HT1080 (cell line): ENCODE results near the gene SREBF2. TPM values are rescaled to one million over a fixed set of nuclear protein-coding genes. Genes with fewer than 3 reads are reported as not detected.

ENCODE experiments used
- DNase-seq: peaks from one replicate; pipeline ENCODE4 v3.0.0-alpha.2; 2015; ENCODE audit warnings: low read depth
- total RNA-seq: library from RNA; depleted of rRNA; stranded (reverse); fragments of >200 nt; shearing (Covaris generic); gene quantifications from 2 replicates; pipeline ENCODE4 v1.2.3, GENCODE V29; 2014

The SREBF2 gene
- total RNA-seq, 1 experiment from 2014 or later: 75.9 TPM

GRCh38 chr22:41906822-41907221 is 73.9 kb downstream of the SREBF2 start:
- DNase-seq: no peak

DNA sequence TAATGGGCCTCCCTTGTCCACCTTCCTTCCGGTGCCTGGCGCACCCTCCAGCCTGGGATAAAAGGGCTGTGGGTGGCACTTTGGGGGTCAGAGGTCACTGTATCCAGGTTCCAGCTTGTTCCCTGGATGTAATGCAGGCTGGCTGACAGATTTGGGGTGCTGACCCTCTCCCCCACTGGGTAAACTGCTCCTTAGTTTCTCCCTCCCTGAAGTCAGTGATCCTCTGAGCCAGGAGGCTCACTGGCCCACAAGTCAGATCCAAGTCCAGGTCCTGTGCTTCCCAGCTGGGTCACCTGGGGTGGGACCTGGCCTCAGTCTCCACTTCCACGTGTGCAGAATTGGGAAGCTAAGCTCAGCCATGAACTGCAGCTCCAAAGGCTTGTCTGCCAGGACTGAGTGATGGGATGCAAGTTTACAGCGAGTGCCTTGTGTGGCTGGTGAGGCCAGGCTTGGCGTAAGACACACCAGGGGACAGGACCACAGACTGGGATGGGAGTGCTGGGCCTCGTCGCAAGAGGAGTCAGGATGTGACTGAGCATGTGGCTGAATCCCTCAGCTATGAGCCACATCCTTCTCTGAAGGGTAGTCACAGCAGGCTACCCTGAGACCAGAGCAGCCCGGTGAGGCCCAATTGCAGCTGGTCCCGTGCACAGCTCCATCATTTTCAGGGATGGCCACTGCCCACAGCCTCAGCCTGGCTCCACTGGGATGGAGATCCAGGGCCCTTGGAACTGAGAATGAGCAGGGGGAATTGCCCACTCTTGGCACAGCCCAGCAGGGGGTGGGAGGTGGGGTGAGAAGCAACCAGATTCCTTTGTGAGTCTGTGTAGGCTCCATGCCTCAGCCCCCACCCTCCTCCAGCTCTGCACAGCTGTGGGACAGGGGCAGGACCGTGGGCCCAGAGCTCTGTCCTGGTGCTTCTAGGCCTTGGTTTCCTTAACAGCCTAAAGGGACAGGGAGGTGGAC is 74.8 kb downstream of the SREBF2 start:
- DNase-seq: peak; percentile 75

DNA sequence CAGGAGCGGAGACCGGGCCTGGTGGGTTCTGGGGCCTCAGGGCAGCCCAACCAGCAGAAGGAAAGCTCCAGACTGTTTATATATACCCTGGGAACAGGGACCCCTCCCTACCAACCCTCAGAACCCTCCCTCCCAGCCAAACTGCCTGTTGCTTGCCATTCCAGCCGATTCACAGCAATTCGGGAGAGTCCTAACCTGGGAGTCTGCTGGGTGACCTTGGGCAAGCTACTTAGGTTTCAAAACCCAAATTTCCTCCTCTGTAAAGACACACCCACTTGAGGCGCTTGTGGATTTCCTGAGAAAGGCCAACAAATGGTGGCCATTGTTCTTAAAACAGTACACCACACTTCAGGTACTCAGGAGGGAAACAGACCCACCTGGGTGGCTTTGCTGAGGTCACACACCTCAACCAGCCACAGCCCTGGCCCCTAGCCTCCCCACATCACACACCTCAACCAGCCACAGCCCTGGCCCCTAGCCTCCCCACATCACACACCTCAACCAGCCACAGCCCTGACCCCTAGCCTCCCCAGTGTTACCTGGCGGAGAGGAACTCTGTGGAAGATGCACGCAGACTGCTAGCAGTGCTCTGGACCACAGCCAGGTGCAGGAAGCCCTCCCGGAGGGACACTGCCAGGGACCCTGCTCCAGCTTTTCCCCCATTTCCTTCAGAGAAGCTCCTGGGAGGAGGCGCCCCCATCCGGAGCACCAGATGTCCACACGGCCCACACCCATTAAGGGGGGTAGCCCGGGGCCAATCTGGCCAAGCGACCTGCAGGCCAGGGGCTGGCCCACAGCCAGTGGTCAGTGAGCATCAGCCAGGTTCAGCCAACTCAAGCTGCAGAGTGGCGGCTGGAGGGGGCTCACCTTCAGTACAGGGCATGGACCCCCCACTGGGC is 75.8 kb downstream of the SREBF2 start:
- DNase-seq: no peak

DNA sequence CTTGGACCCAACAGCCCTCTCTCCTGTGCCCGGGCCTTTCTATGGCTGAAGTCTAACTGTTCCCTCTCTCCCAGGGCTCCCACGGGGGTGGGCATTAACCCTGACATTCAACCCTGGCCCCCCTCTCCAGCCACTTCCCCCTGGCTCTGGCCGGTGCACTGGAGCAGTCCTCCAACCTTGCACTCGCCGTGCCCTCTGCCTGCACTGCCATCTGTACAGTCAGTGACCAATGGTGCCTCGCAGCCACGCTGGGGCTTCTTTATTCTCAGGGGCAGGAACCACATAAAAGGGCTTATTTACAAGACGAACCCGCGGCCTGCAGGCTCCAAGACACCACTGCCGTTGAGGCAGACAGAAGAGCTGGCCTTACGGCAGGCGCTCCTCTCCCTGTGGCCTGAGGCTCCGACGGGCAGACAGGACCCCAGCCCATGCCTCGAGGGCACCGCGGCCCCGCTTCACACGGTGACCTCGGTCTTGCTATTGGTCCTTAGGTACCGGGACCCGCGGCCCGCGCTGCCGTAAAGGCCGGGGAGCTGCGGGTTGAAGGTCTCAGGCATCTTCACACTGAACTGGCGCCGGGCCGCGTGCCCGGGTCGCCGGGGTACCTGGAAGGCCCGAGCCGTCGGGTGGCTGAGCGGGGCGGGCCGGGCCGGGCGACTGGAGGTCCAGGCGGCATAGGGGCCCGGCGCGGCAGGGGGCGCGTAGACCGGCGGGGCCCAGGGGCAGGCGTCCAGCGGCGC is 76.6 kb downstream of the SREBF2 start:
- DNase-seq: no peak

DNA sequence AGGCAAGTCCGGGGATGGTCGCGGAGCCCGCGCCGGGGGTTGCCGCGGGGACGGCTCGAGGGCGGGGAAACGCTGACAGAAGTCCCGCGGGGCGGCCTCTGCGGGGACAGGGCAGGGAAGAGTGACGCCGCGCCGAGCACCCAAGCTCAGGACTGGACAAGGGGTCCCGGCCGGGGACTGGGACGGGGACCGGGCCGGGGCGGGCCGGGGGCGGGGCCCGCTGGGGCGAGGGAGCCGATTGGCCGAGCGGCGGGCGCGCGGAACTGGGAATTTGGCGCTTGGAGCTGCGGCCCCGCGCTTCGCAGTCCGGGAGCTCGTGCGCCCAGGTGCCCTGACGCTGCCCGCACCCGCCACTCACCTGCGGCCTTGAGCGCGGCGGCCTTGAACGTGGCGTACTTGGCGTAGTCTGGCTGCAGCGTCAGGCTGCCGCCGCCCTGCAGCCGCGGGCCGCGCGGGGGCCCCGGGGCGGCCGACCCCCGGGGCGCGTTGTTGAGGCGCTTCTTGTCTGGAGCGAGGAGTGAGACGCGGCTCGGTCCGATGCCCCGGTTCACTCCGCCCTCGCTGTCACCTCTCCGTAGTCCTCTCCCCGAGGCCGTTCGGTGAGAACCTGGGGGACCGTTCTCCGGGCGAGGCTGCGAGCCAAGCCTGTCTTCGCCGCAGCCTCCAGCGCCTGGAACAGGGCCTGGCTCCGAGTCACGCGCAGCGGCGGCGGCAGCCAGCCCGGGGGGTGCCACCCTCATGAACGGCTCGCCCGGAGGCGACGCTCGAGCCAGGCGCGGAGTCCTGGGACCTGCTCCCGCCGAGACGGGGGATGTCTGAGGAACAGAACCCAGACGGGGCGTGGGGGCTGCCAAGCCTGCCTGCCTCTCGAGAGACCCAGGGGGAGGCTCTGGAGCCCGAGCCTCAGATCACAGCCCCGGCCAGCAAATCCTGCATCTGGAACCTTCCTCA is 77.4 kb downstream of the SREBF2 start:
- no peak for DNase-seq

- DNase-seq: no peak
Measured at GRCh38 chr22:41911001-41911611, 78.2 kb downstream of the SREBF2 start.

DNA sequence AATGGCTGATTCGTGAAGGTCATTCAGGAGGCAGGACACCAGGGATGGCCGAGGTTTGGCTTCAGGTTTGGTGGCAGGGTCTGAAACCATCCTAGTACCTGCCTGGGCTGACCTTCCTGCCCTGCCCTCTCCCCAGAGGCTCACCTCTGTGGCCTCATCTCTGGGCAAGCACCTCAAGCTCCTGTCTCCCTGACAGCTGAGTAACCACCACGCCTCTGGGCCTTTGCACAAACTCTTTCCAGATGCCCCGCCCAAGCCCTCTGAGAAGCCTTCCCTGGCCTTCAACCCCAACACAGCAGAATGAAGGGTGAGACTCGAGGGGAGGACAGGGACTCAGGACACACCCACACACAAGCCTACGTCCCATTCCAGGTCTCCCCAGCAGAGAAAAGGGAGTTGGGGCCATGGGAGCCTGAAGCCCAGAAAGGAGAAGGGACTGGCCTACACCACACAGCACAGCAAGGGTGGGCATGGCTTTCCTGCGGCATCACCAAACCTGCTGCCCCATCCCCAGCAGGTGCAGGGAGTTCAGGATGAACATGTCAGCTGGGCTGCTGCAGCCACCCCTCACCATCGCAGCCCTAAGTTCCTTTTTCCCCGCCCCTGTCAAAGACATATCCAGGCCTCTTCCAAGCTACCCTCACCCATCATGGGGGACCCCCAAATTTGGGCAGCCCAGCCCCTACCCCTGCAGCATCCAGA is 79.6 kb downstream of the SREBF2 start:
- no peak for DNase-seq

GRCh38 chr22:41913040-41913719 is 80.3 kb downstream of the SREBF2 start:
- DNase-seq: no peak

DNA sequence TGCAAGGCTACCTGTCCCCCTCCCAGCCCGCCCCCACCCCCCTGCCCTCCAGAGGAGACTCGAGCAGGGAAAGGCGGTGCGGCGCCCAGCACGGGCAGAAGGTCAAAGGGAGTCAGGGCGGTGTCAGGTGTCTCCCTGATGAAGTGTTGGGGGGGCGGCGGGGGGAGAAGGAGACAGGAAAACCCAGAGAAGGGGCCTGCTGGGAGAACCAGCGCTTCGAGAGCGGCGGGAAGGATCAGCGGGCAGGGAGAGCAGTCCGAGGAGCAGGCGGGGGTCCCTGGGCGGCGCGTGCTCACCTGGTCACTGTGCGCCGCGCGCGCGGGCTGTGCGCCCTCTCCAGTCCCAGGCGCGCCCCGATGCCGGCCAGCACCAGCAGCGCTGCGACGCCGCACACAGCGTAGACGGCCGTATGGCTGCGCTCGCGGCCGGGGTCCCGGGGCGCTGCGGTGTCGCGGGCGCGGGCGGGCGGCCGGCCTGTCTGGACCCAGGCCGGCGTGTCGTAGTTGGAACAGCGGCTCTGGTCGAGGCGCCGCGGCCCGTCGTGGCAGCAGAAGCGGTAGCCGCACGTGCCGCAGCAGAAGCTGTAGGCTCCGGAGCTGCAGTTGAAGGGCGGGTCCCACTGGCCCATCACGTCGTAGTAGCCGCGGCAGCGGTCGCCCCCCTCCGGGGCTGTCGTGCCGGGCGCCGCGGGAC is 81.1 kb downstream of the SREBF2 start:
- DNase-seq: no peak

- DNase-seq: no peak
Measured at GRCh38 chr22:41914611-41915034, 81.7 kb downstream of the SREBF2 start.

DNA sequence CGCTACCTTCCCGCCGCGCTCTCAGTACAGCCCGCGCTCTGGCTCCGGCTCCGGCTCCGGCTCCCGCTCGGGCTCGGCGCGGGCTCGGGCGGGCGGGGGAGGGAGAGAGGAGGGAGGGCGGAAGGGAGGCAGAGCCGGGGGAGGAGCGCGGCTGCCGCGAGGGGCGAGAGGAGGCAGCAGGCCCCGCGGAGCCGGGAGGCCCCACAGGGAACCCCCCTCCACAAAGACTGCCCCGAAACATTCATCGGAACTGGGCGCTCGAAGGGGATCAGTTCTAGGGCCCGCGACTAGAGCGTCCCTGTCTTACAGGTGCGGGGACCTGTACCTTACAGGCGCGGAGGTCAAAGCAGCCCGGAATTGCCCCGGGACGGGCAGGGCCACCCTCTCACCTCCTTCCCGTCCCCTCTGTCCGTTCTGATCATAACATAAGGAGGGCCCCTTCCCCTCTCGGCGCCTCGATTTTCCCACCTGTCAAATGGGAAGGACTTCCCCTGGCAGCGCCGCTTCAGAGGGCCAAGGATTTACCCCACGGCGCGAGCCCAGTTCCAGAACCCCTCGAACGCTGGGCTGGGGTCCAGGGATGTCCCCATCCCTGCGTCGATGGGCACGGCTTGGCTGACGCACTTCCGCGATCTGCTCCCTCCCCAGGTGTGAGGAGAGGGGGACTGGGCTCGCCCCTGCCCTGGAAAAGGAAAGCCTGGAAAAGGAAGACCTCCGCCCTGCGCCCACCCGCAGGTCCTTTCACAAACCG is 82.3 kb downstream of the SREBF2 start, which contains the start of gene SHISA8:
TSS of gene SHISA8 (minus strand) at position 40 of the 751 bp plus-strand sequence. CDS start 407 bp downstream, outside the sequence.
- DNase-seq: no peak

- no peak for DNase-seq
Measured at GRCh38 chr22:41915786-41916493, 83.0 kb downstream of the SREBF2 start.

DNA sequence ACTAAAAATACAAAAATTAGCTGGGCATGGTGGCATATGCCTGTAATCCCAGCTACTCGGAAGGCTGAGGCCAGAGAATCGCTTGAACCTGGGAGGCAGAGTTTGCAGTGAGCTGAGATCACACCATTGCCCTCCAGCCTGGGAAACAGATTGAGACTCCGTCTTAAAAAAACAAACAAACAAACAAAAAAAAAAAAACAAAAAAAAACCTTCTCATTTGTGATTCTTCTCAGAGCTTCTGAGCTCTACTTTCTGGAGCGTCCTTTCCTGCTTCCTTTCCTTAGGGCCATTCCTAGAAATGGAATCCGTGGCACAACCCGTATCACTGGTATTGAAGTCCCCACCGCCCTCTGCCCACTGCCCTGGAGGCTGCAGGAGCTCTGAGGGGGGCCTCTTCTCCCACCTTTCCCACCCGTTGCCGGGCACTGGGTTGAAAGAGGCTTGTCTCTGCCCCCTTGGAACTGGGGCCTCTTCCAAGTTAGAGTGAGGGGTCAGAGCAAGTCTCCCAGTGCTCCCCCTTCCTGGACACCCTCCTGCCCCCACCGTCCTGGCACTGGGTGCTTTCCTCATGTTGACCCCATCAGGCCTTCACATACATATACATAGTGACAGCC is 83.9 kb downstream of the SREBF2 start:
- DNase-seq: no peak

GRCh38 chr22:41917375-41917902 is 84.5 kb downstream of the SREBF2 start:
- DNase-seq: no peak
